Epidermal melanocyte (primary cell): ENCODE results near the gene RAB11B.
A peak's percentile ranks its signal among the peaks of the same experiment; 100 is the strongest.
"Not testable (repeated sequence)": the region's sequence is repeated elsewhere in the genome, so short reads cannot be mapped to it uniquely, and the experiment has no call there.

Source experiments
- DNase-seq: peaks from one replicate; pipeline ENCODE4 v3.0.0; 2011; ENCODE audit warnings: low spot score; ENCODE audit not compliant: insufficient read length

Gene RAB11B

GRCh38 chr19:8370176-8371010, 19.8 kb upstream of the RAB11B start:
- DNase-seq, result no peak

- no peak for DNase-seq
Observed at GRCh38 chr19:8371011-8371804, 19.0 kb upstream of the RAB11B start.

DNA sequence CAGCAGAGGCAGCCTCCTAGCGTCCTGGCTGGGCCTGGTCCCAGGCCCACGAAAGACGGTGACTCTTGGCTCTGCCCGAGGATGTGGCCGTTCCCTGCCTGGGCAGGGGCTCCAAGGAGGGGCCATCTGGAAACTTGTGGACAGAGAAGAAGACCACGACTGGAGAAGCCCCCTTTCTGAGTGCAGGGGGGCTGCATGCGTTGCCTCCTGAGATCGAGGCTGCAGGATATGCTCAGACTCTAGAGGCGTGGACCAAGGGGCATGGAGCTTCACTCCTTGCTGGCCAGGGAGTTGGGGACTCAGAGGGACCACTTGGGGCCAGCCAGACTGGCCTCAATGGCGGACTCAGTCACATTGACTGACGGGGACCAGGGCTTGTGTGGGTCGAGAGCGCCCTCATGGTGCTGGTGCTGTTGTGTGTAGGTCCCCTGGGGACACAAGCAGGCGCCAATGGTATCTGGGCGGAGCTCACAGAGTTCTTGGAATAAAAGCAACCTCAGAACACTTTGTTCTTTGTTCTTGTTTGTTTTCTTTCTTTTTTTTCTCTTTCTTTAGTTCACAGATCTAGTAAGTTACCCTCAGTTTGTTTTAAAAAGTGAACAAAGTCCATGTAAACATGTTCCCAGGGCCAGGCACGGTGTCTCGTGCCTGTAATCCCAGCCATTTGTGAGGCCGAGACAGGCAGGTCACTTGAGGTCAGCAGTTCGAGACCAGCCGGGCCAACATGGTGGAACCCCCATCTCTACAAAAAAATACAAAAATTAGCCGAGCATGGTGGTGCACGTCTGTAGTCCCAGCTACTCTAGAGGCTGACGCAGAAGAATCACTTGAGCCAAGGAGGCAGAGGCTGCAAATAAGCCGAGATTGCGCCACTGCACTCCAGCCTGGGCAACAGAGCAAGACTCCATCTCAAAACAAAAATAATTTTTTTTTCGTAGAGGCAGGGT, 16.0 kb upstream of the RAB11B start:
- no peak for DNase-seq

GRCh38 chr19:8375766-8376165, 14.4 kb upstream of the RAB11B start:
- DNase-seq, result not testable (repeated sequence)

- not testable (repeated sequence) for DNase-seq
Observed at GRCh38 chr19:8376373-8376974, 13.7 kb upstream of the RAB11B start.

DNA sequence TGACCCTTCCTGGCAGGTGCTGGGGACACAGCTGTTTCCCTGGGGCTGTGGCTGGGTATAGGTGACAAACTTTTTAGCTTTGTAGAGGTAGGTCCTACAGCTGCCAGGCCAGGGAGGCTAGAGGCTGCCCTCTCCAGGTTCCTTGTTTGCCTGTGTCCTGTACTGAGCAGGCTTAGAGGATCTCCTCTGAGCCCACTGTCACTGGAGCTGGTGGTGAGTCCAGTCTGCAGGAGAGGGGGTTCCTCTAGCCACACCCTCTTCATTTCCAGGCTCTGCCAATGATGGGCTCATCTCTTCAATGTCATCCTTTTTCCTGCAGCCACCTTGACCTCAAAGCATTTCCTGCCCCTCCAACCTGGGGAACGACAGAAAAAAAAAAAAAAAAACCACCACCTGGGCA, 12.6 kb upstream of the RAB11B start:
- no peak for DNase-seq

- DNase-seq, result not testable (repeated sequence)
Observed at GRCh38 chr19:8379156-8379891, 10.8 kb upstream of the RAB11B start.

GRCh38 chr19:8384569-8384968, 5.6 kb upstream of the RAB11B start:
- not testable (repeated sequence) for DNase-seq

DNA sequence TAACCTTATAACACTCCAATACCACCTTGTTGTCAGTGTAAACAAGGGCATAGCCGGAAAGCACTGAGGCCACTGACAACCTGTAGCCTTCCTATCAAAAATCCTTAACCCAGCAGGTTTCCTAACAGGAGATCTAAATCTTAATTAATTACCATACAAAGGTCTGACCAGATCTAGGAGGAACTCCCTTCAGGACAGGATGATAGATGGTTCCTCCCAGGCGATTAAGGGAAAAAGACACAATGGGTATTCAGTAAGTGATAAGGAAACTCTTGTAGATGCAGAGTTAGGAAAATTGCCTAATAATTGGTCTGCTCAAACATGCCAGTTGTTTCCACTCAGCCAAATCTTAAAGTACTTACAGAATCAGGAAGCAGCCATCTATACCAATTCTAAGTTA, 5.1 kb upstream of the RAB11B start:
- DNase-seq, result not testable (repeated sequence)

DNA sequence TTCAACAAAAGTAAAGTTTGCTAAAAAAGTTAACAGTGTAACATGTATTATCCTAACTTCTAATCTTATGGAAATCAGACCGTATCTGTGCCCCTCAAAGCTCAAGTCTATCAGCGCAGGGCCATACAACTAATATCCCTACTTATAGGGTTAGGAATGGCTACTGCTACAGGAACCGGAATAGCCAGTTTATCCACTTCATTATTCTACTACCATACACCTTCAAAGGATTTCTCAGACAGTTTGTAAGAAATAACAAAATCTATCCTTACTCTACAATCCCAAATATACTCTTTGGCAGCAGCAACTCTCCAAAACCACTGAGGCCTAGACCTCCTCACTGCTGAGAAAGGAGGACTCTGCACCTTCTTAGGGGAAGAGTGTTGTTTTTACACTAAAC, 4.6 kb upstream of the RAB11B start:
- not testable (repeated sequence) for DNase-seq

DNA sequence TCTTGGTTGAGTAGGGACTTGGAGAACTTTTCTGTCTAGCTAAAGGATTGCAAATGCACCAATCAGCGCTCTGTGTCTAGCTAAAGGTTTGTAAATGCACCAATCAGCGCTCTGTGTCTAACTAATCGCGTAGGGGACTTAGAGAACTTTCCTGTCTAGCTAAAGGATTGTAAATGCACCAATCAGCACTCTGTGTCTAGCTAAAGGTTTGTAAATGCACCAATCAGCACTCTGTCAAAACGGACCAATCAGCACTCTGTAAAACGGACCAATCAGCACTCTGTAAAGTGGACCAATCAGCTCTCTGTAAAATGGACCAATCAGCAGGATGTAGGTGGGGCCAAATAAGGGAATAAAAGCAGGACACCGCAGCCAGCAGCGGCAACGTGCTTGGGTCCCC, 3.7 kb upstream of the RAB11B start:
- not testable (repeated sequence) for DNase-seq

- no peak for DNase-seq
Observed at GRCh38 chr19:8386990-8387389, 3.2 kb upstream of the RAB11B start.

GRCh38 chr19:8387688-8388611, 2.2 kb upstream of the RAB11B start:
- DNase-seq, result no peak

DNA sequence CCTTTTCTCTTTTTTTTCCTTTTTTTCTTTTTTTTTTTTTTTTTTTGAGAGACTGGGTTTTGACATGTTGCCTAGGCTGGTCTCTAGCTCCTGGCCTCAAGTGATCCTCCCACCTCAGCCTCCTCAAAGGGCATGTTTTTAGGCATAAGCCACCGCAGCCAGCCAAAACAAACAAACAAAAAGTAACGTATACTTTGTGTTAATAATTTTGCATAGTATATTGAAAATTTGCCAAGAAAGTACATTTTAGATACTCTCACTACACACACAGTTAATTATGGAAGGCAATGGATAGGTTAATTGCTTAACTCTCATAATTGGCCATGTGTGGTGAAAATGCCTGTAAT, 1.6 kb upstream of the RAB11B start:
- DNase-seq, result no peak

- peak; percentile 77 for DNase-seq
Observed at GRCh38 chr19:8390617-8390981, 439 bp downstream of the RAB11B start.

DNA sequence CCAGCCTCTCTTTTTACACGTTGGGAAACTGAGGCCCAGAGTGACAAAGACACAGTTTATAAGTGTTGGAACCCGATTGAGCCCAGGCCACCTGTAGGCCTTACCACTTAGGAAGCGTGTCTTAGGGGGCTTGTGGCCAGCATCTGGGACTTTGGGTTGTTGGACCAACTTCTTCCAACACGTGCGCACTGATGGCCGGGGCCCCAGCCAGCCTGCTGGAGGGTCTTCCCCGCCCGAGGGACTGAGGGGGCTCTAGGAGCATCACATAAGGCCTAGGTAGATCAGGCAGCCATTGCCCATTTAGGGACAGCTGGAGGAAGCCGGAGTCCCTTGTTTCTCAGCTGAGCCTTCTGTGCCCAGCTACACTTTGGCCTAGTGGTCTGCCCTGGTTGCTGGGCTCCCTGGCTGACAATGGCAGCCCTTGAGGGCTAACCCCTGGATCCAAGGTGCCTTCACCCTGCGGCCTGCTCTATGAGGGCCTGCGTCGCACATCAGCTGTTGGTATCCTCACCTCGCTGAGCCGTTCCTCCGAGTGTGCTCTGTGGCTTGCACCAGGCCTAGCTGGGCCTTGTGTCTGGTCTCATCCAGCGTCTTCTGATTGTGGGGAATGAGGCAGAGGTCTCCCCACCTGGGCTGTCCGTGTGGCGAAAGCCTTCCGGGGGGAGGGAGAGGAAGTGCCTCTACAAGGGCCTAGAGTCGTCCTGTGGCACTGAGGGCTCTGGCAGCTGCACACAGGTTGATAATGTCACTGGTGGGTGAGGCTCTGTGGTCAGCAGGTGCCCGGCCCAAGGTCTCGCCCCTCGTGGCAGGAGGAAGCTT, 1.2 kb downstream of the RAB11B start:
- DNase-seq, result no peak

DNA sequence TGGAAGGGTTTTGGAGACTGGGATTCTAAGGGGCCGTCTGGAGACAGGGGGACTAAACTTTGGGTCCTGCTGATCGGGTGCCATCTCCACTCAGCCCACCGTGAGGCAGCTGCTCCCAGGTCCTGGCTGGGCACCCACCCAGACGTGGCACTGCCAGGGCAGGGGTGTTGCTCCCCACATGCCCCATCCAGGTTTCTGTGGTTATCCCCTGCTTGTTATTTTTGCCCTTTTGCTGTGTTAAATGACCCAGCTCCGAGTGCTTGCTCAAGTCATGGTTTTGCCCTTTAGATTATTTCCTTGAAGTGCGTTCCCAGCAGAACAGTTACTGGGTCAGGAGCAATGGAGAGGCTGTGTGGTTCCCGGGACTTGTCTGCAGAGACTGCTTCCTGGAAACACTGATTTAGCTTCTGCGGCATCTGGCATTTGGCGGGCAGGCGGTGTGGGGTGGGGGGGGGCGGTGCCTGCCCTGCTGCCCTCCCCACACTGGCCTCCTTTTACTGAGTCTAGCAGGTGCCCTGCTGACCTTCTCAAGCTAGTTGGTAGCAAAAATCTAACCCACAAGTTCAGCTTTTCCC, 1.9 kb downstream of the RAB11B start:
- no peak for DNase-seq

DNA sequence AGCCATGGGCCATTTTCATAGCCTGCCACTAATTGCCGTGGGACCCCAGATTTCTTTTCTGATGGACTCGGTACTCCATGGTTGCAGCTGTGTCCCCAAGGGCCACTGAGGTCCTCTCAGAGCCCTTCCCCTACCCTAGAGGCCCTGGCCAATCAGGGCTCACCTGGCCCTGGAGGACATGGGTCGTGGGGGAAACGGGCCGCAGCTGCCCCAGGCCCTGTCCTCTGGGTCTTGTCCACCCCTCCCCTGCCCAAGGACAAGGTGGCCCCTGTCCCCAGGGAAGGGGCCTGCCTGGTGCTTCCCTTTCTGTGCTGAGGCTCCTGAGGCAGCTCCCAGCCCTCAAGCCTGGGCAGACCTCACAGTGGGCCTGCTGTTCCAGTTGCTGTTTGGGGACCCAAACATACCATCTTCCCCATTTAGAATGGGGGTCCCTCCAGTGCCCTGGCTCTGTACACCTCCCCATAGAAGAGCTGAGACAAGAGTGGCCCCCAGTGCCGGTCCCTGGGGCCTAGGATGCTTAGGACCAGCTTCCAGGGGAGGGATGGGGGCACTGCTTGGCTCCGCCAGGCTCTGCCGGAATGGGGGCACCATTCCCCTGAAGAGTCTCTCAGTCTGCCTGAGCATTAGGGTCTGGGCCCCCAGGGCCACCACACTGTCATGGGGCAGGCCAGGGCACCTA, 3.2 kb downstream of the RAB11B start:
- DNase-seq, result no peak
